HG02840 (cell line): Measurements from ENCODE around the gene PAM16.
"Not testable (repeated sequence)": the region's sequence is repeated elsewhere in the genome, so short reads cannot be mapped to it uniquely, and the experiment has no call there.

ENCODE experiments used
- ATAC-seq: cut with Tn5 transposase; IDR thresholded peaks from one replicate; pipeline ENCODE4 v1.9.1; 2021; ENCODE audit warnings: mild to moderate bottlenecking, moderate library complexity, moderate number of reproducible peaks; ENCODE audit not compliant: unreplicated experiment, low FRiP score

Gene PAM16

DNA sequence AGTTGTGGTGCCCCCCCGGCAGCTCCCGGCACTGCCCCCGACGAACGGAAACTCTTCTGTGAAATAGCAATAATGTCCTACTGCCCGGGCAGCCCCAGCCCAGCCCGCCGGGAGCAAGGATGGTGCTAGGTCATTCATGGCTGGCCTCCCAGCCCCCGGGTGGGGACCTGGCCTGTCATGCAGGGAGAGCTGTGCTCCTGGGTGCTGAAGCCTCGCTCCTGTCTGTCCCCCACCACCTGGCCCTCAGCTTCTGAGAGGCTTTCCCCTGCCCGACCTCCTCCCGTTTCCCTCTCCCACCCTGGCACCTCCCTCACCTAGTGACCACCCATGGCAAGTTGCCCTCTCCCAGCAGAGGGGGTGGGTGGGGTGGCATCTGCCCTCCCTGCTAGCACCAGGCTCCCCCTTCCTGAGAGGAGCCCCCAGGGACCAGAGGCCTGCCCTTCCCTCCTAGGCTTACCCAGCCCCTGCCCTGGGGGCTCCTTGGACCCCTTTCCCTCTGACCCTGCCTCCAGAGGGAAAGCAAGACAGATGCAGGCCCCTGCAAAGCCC is 13.5 kb downstream of the PAM16 start:
- no peak for ATAC-seq

DNA sequence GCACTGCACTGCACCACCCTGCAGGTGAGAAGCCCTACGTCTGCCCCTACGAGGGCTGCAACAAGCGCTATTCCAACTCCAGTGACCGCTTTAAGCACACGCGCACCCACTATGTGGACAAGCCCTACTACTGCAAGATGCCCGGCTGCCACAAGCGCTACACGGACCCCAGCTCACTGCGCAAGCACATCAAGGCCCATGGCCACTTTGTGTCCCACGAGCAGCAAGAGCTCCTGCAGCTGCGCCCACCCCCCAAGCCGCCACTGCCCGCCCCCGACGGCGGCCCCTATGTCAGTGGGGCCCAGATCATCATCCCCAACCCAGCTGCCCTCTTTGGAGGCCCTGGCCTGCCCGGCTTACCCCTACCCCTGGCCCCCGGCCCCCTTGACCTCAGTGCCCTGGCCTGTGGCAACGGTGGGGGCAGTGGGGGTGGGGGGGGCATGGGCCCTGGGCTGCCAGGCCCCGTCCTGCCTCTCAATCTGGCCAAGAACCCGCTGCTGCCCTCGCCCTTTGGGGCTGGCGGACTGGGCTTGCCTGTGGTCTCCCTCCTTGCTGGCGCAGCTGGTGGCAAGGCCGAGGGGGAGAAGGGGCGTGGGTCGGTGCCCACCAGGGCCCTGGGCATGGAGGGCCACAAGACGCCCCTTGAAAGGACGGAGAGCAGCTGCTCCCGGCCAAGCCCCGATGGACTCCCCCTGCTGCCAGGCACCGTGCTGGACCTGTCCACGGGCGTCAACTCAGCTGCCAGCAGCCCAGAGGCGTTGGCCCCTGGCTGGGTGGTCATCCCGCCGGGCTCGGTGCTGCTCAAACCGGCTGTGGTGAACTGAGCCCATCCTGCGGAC is 14.2 kb downstream of the PAM16 start:
- no peak for ATAC-seq

DNA sequence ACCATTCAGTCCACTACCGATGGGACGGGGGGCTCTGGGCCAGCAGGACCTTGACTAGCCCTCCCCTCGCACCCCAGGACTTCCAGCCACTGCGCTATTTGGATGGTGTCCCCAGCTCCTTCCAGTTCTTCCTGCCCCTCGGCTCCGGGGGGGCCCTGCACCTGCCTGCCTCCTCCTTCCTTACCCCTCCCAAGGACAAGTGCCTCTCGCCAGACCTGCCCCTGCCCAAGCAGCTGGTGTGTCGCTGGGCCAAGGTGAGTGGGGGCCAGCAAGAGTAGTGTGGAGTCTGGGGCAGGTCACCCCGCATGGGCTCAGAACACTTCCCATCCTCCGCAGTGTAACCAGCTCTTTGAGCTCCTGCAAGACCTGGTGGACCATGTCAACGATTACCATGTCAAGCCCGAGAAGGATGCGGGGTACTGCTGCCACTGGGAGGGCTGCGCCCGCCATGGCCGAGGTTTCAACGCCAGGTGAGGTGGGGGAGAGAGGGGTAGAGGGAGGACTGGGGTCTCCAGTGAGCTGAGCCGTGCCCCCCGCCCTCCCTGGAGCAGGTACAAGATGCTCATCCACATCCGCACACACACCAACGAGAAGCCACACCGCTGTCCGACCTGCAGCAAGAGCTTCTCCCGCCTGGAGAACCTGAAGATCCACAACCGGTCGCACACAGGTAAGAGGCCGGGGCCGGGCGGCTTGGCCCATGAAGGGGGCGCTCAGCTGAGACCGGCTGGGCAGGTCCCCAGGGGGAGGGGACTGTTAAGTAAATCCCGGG is 16.2 kb downstream of the PAM16 start:
- no peak for ATAC-seq

DNA sequence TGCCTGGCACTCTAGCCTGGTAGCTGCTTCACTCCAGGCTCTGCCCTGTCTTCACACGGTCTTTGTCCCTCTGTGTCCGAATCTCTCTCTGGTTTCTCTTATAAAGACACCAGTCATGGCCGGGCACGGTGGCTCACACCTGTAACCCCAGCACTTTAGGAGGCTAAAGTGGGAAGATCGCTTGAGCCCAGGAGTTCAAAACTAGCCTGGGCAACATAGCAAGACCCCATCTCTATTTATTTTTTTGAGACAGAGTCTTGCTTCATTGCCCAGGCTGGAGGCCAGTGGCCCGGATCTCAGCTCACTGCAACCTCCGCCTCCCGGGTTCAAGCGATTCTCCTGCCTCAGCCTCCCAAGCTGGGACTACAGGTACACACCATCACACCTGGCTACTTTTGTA is 17.4 kb downstream of the PAM16 start:
- ATAC-seq, result not testable (repeated sequence)

DNA sequence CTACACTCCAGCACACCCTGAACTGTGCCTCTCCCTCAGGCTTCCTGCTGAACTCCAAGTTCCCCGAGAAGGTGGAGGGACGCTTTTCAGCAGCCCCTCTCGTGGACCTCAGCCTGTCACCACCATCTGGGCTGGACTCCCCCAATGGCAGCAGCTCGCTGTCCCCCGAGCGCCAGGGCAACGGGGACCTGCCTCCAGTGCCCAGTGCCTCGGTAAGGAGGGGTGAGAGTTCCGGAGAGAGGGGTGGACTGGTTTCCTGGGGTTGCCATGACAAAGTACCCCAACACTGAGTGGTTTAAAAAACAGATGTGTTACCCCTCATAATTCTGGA is 17.8 kb downstream of the PAM16 start:
- no peak for ATAC-seq

DNA sequence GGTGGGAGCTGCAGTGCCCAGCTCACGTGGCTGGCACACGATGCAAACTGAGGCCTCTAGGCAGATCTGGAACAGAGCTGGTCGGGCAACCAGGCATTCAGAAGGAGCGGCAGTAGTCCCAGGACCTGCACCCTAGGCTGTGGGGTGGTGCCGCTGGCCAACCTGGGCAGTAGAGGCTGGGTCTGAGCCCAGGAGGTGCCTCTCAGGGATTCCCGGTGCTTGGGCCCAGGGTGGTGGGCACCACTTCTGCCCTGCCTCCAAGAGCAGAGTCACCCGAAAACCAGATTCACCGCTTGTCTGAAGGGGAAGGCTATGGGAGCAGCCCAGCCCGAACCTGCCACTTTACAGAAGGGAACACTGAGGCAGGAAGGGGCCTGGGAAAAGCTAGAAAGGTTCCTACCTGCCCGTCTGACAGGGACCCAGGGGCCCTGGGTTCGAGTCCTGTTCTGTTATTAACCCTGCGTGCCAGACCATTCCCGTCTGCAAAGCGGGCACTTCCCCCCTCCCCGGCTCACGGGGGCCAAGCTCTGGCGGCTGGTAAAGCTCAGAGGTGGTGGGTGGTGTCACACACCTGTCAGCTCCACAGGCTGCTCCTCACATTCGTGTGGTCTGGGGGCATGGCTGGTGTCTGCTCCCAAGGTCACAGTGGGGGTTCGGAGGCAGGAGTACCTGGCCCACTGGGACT is 18.4 kb downstream of the PAM16 start:
- ATAC-seq, result no peak

DNA sequence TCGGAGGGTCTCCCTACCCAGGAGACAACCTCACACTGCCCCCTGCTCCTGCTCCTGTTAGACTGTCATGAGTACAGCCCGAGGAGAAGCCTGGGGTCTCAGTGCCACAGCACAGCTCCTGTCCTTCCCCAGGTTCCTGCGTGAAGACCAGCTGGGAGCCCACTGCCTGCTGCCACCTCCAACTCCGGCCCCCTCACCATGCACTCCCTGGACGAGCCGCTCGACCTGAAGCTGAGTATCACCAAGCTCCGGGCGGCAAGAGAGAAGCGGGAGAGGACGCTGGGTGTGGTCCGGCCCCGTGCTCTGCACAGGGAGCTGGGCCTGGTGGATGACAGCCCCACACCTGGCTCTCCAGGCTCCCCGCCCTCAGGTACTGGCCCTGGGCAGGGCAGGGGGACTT is 19.0 kb downstream of the PAM16 start:
- ATAC-seq, result no peak

DNA sequence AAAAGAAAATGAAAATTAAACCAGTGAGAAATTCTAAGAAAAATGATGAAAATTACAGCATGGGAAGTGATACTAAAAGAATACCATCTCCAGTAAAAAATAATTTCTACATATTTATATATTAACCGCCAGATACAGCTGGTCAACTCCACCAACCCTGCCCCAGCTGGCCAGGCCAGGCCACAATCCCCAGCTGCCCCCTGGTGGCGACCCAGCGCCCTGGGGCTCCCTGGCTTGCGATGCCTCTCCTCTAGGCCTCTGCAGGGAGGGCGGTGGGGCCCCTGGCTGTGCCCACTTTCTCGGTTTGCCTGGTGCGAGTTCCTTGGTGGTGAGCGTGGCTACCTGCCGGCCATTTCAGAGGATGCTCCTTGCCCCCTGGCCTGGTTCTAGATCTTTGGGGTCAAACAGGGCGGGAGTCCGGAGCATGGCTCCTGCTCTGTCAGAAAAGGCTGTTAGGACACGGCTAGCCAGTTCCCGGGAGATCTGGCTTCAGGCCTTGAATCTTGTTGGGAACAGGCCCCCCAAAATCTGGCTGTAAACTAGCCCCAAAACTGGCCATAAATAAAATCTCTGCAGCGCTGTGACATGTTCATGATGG is 20.7 kb downstream of the PAM16 start:
- no peak for ATAC-seq

DNA sequence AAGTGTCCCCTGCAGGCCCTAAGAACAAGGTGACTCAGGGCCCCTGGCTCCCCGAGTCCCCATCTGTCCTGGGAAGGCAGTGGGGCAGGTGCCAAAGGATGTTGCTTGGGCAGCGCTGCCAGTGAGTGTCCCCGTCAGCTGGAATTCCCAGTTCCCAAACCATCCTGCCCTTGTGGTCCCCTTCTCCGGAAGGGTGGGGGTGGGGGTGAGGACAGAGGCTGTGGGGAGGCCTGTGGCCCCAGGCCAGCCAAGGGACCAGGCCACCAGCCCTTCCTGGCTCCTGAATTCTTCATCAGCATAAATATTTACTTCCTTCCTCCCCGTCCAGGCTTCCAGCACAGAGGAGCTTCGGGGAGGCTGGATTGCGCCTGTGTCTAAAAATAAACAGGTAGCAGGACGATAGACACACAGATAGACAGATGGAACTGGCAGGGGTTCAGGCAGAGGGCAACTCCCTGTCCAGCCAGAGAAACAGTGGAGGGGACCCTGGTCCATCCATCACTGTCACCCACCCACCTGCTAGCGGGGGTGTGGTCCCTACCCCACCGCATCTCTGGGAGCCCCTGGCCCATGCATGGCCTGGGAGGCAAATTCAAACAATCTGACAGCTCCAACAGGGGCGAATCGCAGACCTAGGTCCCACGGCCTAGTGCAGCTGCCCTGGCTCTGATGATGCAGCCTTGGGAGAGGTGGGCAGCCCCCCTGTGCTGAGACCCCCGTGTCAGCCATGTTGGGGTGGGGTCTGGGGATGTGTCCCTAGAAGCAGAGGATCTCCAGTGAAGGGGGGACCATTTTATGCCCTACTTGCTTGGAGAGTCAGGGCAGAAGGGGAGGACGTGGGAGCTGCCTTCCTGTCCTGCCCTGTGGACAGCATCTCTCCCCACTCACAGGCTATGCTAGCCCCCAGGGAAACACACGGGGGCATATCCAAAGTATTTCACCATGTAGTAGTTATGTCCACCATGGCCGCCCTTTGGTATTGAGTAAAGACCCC is 22.0 kb downstream of the PAM16 start:
- no peak for ATAC-seq

DNA sequence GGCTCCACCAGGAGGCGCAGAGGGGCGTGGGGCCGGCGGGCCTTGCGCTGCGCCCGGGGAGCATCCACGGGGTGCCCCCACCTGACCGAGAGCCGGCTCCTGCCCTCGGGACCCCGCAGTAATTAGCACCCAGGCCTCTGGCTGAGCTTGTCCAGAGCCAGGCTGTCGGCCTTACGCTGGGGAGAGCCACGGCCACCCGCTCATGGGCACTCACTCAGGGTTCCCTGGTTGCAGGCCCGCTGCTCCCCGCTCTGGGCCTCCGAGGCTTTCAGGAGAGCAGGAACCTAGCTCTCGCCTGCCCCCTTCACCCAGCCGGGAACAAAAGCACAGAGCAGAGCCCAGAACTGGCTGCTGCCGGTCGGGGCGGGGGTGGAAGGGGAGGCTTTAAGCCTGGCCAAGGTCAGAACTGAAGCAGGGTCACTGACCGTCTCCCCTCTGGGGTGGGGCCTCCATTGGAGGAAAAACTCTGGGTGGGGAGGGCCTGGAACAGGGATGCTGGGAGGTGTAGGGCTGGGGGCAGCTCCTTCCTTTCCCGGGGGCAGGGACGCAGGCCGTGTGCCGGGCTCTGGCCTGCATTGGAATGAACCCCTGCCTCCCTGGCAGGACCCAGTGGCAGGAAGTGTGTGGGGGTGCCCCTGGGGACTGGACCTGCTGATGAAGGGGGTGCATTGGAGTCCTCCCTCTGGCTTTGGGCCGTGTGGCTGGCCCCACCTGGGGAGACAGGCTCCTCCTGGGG is 22.9 kb downstream of the PAM16 start:
- no peak for ATAC-seq

DNA sequence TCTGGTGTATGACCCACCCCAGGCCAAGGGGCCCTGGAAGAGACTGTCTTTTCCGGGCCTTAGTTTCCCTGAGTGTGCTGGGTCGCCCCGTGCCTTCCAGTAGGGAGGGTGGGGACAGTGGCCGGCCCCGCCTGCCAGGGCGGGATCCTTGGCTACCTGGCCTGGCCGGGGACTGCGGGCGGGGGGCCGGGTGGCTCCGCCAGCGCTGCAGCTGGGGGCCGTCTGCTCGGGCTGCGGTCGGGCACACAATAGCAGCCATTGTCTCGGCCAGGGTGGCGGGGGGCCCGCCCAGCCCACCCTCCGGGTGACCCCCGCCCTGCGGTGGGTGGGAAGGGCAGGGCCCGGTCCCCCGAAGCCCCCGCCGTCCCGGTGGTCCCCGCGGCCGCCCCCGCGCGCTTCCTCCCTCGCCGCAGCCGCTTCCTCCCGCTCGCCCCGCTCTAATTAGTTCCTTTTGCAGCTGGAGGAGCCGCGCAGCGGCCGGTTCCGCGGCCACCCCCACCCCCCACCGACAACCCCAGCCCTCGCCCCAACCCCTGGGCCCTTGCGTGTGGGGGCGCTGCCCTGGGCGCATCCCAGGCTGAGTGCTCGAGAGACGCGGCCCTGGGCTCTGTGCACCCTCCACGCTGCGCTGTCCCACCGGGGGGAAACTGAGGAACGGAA is 23.6 kb downstream of the PAM16 start:
- ATAC-seq, result no peak

DNA sequence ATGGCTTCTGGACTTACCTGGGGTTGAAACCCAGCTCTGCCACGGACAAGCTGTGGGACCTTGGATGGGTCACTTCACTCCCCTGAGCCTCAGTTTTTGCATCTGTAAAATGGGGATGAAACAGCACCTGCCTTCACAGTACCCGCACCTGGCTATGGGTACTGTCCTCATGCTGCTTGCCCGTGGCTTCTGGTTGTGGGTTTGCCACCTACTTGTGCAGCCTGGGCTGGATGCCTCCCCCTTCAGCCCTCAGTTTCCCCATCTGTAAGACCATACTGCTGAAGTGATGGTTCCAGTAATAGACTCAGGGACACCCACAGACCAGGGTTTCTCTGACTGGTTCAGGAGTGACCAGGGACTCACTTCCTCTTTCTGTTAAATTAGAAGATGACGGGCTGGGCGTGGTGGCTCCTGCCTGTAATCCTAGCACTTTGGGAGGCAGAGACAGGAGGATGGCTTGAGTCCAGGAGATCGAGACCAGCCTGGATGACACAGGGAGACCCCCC is 25.8 kb downstream of the PAM16 start:
- no peak for ATAC-seq

DNA sequence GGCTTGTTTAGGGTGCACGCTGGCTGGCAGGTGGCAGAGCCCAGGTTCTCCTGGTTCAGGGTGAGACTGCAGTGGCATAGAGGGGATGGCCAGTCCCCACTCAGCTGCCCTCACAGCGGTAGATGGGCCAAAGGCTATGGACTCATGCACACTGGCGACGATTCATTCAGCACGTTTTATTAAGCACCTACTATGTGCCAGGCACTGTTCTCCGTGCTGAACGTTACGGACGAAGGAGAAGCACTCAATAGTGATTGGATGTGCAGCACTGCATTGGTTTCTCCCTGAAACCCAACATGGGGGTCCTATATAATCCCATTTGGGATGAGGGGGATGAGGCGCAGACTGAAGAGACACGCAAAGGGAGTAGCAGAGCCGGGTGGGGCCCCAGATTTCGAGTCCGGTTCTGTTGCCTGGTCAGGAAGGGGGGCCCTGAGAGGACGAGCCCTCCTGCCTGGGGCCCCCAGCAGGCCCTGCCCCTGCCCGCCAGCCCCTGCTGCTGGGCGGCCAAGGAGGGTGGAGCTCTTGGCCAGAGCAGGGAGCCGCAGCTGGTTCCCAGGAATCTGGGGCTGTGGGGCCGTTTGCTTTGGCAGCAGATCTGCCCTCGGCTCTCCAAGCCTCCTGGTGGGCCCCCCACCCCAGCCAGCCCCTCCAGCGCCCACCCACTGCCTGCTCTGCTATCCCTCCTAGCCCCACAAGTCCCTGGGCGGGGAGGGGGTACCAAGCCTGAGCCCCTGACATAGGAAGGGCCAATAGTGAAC is 26.4 kb downstream of the PAM16 start:
- no peak for ATAC-seq

DNA sequence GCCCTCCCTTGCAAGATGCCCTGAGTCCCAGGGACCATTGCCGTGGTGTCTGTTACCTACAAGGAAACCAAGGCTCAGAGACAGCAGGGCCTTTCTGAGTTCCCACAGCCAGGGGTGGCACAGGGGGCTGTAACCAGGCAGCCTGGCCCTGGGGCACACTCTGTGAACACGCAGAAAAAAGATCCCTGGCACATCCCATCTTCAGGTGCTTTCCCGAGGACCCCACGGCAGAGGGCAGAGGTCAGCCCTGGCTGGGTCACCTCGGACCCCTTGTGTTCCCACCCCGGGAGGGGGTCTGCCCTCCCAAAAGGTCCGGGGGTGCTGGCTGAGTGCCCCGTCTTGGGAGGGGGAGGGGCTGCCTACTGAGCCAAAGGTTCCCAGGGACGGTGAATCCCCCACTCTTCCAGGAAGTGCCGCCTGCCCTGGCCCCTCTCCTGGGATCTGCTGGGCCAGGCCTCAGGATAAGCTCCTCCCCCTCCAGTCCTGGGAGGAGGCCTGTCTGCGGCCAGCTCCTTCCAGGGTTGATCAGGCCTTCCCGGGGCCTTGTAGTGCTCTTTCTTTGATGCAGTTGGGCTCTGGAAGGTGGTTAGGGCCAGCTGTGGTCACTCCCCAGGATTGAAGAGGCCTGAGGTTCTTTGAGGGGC is 27.2 kb downstream of the PAM16 start:
- no peak for ATAC-seq

DNA sequence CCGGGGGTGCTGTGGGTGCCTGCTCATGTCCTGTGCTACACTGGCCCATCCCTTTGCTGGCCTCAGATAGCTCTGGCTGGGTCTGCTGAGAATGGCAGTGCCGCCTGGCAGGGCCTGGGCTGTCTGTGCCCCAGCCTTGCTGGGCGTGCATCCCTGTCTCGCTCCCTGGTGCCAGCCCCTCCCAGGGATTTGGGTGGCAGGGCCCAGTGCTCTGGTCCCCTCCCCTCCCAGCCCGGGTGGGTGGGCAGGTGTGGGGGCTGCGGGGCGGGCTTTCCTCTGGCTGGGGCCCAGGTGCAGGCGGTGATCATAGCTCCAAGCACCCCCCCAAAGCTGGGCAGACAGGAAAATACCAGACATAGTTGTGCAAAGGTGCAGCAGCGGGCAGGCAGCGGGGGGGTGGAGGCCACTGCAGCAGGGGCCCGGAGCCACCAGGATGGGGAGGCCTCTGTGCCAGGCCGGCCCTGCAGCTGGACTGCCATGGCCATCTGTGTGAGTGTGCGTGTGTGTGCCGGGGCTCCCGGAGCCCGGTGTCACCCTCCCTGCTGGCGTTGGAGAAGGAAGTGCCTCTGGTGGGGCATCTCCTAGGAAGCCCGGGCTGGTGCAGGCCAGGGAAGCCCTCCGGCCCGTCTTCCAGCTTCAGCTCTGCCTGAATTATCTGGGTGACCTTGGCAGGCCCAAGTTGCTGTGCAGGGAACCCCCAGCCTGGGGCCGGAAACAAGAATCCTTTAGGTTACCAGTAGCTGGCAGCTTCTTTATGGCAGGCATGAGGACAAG is 27.9 kb downstream of the PAM16 start:
- ATAC-seq, result no peak
